CD4-positive, alpha-beta T cell treated with Interleukin-6 at 100 ng/mL for 8 hours (primary cell): ENCODE data around the gene TMEM158.

Source experiments
- DNase-seq: peaks from one replicate; pipeline ENCODE4 v3.0.0-alpha.2; 2020; ENCODE audit warnings: mixed read lengths, low spot score

Gene TMEM158

GRCh38 chr3:45226206-45226915, at the start of gene TMEM158:
Gene TMEM158 (minus strand): TSS chr3:45226287. CDS start chr3:45226027, 260 bp downstream.
- DNase-seq, result peak; percentile 65

GRCh38 chr3:45275006-45275704, 49.1 kb upstream of the TMEM158 start:
- DNase-seq, result no peak

- no peak for DNase-seq
Observed at GRCh38 chr3:45273681-45274515, 47.8 kb upstream of the TMEM158 start.

GRCh38 chr3:45272828-45273470, 46.9 kb upstream of the TMEM158 start:
- DNase-seq, result no peak

- DNase-seq, result no peak
Observed at GRCh38 chr3:45272032-45272810, 46.1 kb upstream of the TMEM158 start.

- no peak for DNase-seq
Observed at GRCh38 chr3:45269952-45270351, 43.9 kb upstream of the TMEM158 start.

- no peak for DNase-seq
Observed at GRCh38 chr3:45267097-45267496, 41.0 kb upstream of the TMEM158 start.

- no peak for DNase-seq
Observed at GRCh38 chr3:45261333-45262110, 35.4 kb upstream of the TMEM158 start.

- DNase-seq, result no peak
Observed at GRCh38 chr3:45259133-45259532, 33.0 kb upstream of the TMEM158 start.

- no peak for DNase-seq
Observed at GRCh38 chr3:45258317-45258716, 32.2 kb upstream of the TMEM158 start.

- no peak for DNase-seq
Observed at GRCh38 chr3:45253316-45253715, 27.2 kb upstream of the TMEM158 start.

GRCh38 chr3:45252826-45253225, 26.7 kb upstream of the TMEM158 start:
- no peak for DNase-seq

- no peak for DNase-seq
Observed at GRCh38 chr3:45249391-45249790, 23.3 kb upstream of the TMEM158 start.

GRCh38 chr3:45246241-45246640, 20.2 kb upstream of the TMEM158 start:
- no peak for DNase-seq

- no peak for DNase-seq
Observed at GRCh38 chr3:45244356-45244755, 18.3 kb upstream of the TMEM158 start.

- DNase-seq, result no peak
Observed at GRCh38 chr3:45241206-45241605, 15.1 kb upstream of the TMEM158 start.

GRCh38 chr3:45240292-45240691, 14.2 kb upstream of the TMEM158 start:
- no peak for DNase-seq

GRCh38 chr3:45239254-45239653, 13.2 kb upstream of the TMEM158 start:
- DNase-seq, result no peak

- DNase-seq, result no peak
Observed at GRCh38 chr3:45236964-45237363, 10.9 kb upstream of the TMEM158 start.

GRCh38 chr3:45235409-45235808, 9.3 kb upstream of the TMEM158 start:
- DNase-seq, result no peak

GRCh38 chr3:45234250-45234649, 8.2 kb upstream of the TMEM158 start:
- no peak for DNase-seq
